Large intestine (tissue), 3 donors: ENCODE data around the gene DMXL1. TPM values are rescaled to one million over a fixed set of nuclear protein-coding genes. Genes with fewer than 3 reads are reported as not detected.
"Not testable (repeated sequence)": the region's sequence is repeated elsewhere in the genome, so short reads cannot be mapped to it uniquely, and the experiment has no call there.

Experiments
- DNase-seq, 2 donors: peaks; one replicate each; pipeline versions ENCODE4 v3.0.0 to v3.0.0-alpha.2; 2013
- H3K27ac ChIP-seq: one replicate; pipeline ENCODE4 v1.5.1; 2013; ENCODE audit warnings: low read length
- H3K27me3 ChIP-seq: 2 replicates; pipeline ENCODE4 v1.6.1; 2013; ENCODE audit warnings: low read length; ENCODE audit not compliant: control insufficient read depth, insufficient read depth
- H3K36me3 ChIP-seq: 2 replicates; pipeline ENCODE4 v1.6.1; 2013; ENCODE audit warnings: low read length; ENCODE audit not compliant: control insufficient read depth, insufficient read depth
- H3K4me1 ChIP-seq: one replicate; pipeline ENCODE4 v1.6.1; 2013; ENCODE audit warnings: low read length; ENCODE audit not compliant: control insufficient read depth, insufficient read depth
- H3K4me3 ChIP-seq: one replicate; pipeline ENCODE4 v1.5.1; 2013; ENCODE audit warnings: low read length
- H3K9me3 ChIP-seq: one replicate; pipeline ENCODE4 v1.6.1; 2013; ENCODE audit warnings: mild to moderate bottlenecking, low read depth, low read length, moderate library complexity; ENCODE audit not compliant: control insufficient read depth
- WGBS: methylation state at CpG from one replicate; pipeline ENCODE4 v1.1.5; 2013; ENCODE audit warnings: low lambda C conversion rate; ENCODE audit not compliant: insufficient coverage; 5-methylcytosine and 5-hydroxymethylcytosine counted together
- polyA plus RNA-seq: library from polyadenylated mRNA; unstranded; fragments of 120-200 nt; gene quantifications from one replicate; pipeline ENCODE4 v1.2.1, GENCODE V29; 2013

Gene DMXL1
- polyA plus RNA-seq, 1 donor, result 27.7 TPM

DNA sequence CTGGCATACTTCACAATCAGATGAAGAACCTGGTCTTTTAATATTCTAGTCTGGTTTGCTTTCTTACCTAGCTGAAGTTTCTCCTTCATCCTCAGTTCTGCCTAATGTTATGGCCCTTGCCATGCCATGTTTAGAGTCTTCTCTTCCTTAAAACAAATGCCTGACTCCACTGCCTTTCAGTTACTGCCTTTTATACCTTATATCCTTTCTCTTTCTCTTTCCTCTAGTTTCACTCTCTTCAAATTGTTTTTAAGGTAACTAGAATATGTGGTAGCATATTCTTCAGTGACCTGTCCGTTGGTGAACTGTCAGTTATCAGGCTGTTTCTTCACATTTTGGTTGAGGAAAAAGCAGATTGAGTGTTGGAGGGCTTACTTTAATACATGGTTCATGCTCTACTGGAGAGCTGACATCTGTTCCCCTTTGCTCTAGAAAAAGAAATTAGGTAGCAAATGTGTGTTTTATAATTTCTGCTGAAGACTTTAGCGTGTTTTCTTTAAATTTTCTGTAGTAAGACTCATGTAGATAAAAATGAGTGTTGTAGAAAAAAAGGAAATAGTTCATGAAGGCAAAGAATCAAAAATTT, 103.8 kb downstream of the DMXL1 start:
- H3K4me1 ChIP-seq, result no peaks in the 10 kb centered on the region
- no peaks in the 10 kb centered on the region for H3K27me3 ChIP-seq
- H3K27ac ChIP-seq, result no peak overlapping the region
- H3K36me3 ChIP-seq, result peaks cover 25% of the 10 kb centered on the region
- 90% methylated on average over 2 of the region's 2 CpGs for WGBS
- DNase-seq, result no peak
- no peaks in the 10 kb centered on the region for H3K9me3 ChIP-seq
- H3K4me3 ChIP-seq, result no peak overlapping the region

DNA sequence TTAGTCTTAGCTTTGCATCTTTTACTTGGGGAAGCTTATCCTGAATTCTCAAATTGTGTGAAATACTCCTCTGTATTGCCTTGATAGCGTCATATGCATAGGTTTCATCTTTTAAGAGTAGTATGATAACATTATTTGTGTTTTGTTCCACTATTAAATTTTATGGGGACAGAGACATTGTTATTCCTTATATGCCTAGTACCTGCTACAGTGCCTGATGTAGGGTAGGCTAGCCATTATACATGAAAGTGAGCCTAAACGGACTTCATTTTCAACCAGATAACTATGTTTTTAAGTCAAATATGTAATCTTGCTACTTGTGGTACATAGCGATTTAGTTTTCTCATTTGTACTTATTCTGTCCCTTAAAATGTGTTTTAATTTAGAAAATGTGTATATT, 105.9 kb downstream of the DMXL1 start:
- H3K36me3 ChIP-seq, result peaks cover 25% of the 10 kb centered on the region
- no peak overlapping the region for H3K27ac ChIP-seq
- H3K4me1 ChIP-seq, result no peaks in the 10 kb centered on the region
- no peak for DNase-seq
- H3K9me3 ChIP-seq, result no peaks in the 10 kb centered on the region
- no peak overlapping the region for H3K4me3 ChIP-seq
- H3K27me3 ChIP-seq, result no peaks in the 10 kb centered on the region
- WGBS, result 100% methylated on average over 2 of the region's 3 CpGs

DNA sequence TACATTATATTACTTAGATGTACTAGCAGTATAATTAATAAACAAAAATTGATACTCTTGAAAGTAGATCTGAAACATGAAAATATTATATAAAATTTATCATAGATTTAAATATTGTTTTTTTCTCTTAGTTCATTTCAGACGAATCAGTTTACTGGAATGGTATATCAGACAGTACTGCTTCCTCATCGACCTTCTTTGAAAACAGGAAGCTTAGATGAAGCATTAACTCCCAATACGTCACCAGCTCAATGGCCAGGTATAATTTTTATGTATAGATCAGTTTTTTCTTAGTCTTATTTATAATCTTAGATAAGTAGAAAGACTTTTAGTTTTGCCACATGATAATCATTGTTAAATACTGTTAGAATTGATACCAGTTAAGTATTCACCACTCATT, 106.3 kb downstream of the DMXL1 start:
- Histone ChIP-seq H3K9me3 (no peaks in the 10 kb centered on the region), H3K4me3 (no peak overlapping the region), H3K36me3 (peaks cover 25% of the 10 kb centered on the region), H3K4me1 (no peaks in the 10 kb centered on the region), H3K27ac (no peak overlapping the region), H3K27me3 (no peaks in the 10 kb centered on the region)
- no CpG with 5 or more reads among the region's 3 CpGs for WGBS
- DNase-seq, result no peak

DNA sequence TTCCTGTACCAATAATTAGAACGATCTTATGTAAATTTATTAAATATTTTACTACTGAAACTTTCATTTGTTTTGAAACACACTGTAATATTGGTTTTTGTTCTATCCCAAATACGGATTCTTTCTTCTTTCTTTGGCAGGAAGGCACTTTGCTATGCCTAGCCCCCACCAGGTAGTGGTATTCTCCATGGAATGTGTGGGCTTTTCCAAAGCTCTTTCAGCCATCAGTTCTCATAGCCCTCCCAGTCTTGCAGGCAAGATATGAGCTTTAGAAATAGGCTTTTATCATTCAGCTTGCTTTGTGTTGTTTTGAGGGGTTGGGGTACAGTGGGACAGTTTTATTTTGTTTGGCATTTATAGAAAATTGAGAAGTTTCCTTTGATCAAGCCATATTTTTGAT, 107.5 kb downstream of the DMXL1 start:
- peaks cover 22% of the 10 kb centered on the region for H3K36me3 ChIP-seq
- H3K27me3 ChIP-seq, result no peaks in the 10 kb centered on the region
- 100% methylated on average over 2 of the region's 2 CpGs for WGBS
- no peak for DNase-seq
- no peaks in the 10 kb centered on the region for H3K4me1 ChIP-seq
- H3K9me3 ChIP-seq, result no peaks in the 10 kb centered on the region
- no peak overlapping the region for H3K4me3 ChIP-seq
- no peak overlapping the region for H3K27ac ChIP-seq

DNA sequence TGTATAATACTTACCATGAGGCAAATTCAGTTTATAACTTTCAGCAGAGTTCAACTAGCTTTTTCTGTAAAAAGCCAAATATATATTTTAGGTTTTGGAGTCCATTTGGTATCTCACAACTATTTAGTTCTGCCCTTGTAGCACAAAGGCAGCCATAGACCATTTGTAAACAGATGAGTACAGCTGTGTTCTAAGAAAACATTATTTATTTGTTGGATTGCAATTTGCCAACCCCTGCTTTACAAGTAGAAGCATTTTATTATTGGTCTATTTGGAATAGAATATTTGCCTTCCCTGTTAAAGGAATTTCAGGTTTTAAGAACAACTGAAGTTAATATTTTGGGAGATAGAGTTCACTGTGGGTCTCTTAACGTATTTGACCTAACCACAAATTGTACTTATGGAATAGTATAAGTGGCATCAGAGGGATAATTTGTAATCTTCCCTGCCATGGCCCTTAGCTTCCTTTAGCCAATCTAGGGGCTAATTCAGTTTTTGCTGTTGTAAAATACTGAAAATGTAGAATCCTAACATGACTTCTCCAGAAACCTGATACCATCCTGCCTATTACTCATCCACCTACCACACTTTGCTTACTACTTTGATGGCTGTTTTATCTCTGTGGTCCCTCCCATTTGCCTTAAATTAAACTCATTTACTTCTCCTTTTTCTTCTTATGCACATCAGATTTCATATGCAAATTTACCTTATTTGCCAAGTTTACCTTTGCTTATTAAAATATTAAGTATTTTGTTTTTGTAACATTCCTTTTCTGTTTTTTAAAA, 109.2 kb downstream of the DMXL1 start:
- WGBS, result no CpG with 5 or more reads among the region's 1 CpG
- Histone ChIP-seq H3K27ac (no peak overlapping the region), H3K9me3 (no peaks in the 10 kb centered on the region), H3K27me3 (no peaks in the 10 kb centered on the region), H3K4me1 (no peaks in the 10 kb centered on the region), H3K4me3 (no peak overlapping the region), H3K36me3 (peaks cover 18% of the 10 kb centered on the region)
- DNase-seq, result no peak

DNA sequence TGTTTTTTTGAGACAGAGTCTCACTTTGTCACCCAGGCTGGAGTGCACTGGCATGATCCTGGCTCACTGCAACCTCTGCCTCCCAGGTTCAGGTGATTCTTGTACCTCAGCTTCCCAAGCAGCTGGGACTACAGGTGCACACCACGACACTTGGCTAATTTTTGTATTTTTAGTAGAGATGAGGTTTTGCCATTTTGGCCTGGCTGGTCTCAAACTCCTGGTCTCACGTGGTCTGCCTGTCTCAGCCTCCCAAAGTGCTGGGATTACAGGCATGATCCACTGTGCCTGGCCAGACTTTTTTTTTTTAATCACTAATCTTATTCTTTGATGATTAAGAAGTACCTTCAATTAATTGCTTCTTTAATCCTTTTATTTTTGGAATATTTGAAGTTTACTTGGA, 114.6 kb downstream of the DMXL1 start:
- 20% methylated on average over 1 of the region's 2 CpGs for WGBS

DNA sequence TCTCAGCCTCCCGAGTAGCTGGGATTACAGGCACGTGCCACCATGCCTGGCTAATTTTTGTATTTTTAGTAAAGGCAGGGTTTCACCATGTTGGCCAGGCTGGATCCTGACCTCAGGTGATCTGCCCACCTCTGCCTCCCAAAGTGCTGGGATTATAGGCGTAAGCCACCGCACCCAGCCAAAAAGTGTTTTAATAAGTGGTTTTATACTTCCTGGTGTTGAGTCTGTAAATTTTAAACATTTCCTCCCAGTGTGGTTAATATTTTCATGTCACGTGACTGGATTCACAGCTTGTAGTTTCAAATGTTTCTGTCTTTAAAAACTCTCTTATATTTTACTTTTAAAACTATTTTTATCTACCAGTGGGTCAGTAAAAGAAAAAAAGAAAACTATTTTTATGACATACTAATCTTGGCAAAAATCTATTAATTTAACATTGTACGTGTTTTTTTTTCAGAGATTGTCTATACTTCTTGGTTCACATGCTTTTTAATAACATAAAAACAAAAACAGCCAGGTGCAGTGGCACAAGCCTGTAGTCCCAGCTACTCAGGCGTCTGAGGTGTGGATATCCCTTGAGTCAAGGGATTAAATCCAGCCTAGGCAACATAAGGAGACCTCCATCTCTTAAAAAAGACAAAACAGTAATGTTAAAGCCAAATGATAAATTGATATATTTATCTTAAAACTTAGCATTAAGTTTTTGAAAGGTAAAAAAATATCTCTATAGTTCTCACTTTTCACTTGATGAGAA, 117.1 kb downstream of the DMXL1 start:
- H3K36me3 ChIP-seq, result peaks cover 21% of the 10 kb centered on the region
- no peak for DNase-seq
- H3K27me3 ChIP-seq, result no peaks in the 10 kb centered on the region
- H3K4me1 ChIP-seq, result no peaks in the 10 kb centered on the region
- no peak overlapping the region for H3K27ac ChIP-seq
- 74% methylated on average over 4 of the region's 7 CpGs for whole genome bisulfite sequencing
- no peak overlapping the region for H3K4me3 ChIP-seq
- H3K9me3 ChIP-seq, result no peaks in the 10 kb centered on the region

More for the DNA sequence above, 114.6 kb downstream of the DMXL1 start:
- not testable (repeated sequence) for H3K4me1 ChIP-seq, H3K27ac ChIP-seq, H3K9me3 ChIP-seq, H3K27me3 ChIP-seq, H3K4me3 ChIP-seq, DNase-seq
- H3K36me3 ChIP-seq, result peaks cover 13% of the 10 kb centered on the region

DNA sequence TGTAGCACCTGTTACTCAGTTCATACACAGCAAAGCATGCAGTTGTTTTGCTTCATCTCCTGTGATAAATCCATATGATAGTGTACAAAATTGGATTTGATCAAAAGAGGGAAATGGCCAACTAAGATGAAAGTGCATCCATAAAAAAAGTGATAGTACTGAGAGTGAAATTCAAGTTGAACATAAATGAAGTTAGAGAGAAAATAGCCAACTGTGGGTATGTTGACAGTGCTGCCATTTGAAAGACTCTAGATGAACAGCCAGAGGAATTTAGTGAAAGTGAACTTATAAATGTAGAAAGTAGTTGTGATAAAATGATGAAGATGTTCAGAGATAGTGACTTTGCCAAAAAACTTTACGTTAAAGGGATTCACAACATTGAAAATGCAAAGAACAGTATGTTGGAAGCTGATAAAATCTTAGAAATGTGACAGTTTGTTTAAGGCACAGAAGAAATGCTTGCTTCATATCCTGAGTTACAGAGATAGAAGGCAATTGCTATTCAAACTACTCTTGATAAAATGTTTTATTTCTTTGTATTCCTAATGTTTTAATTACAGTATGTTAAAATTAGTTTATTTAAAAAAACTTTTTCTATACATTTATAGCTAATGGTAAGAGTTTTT, 119.7 kb downstream of the DMXL1 start:
- no peaks in the 10 kb centered on the region for H3K4me1 ChIP-seq
- H3K4me3 ChIP-seq, result no peak overlapping the region
- whole genome bisulfite sequencing, result 92% methylated on average over 1 of the region's 1 CpG
- H3K27me3 ChIP-seq, result no peaks in the 10 kb centered on the region
- H3K9me3 ChIP-seq, result no peaks in the 10 kb centered on the region
- peaks cover 14% of the 10 kb centered on the region for H3K36me3 ChIP-seq
- no peak for DNase-seq
- H3K27ac ChIP-seq, result no peak overlapping the region

DNA sequence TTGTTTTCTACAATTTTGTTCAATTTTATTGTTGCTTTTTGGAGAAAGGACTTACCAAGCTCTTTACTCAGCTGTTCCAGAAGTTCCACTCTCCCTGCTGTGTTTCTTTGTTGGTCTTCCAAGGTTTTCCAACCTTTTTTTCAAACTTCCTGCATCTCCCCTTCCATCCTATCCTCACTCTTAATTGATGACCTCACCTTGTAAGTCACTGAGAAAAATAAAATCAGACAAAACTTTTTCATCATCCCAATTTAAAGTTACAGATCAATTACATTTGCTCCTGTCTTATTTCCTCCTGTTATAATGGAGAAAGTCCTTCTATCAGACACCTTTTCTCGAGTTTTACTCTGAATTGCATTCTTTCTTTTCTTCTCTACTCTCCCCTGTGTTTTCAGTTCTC, 121.1 kb downstream of the DMXL1 start:
- H3K27ac ChIP-seq, result no peak overlapping the region
- no peaks in the 10 kb centered on the region for H3K4me1 ChIP-seq
- H3K36me3 ChIP-seq, result peaks cover 14% of the 10 kb centered on the region
- WGBS, result 83% methylated on average over 1 of the region's 1 CpG
- no peak overlapping the region for H3K4me3 ChIP-seq
- no peaks in the 10 kb centered on the region for H3K27me3 ChIP-seq
- H3K9me3 ChIP-seq, result no peaks in the 10 kb centered on the region
- no peak for DNase-seq

DNA sequence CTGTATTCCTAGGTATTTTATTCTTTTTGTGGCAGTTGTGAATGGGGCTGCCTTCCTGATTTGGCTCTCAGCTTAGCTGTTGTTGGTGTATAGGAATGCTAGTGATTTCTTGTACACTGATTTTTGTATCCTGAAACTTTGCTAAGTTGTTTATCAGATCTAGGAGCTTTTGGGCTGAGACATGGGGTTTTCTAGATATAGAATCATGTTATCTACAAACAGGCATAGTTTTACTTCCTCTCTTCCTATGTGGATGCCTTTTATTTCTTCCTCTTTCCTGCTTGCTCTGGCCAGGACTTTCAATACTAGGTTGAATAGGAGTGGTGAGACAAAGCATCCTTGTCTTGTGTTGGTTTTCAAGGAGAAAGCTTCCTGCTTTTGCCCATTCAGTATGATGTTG, 129.9 kb downstream of the DMXL1 start:
- Histone ChIP-seq H3K4me3 (no peak overlapping the region), H3K36me3 (peaks cover 36% of the 10 kb centered on the region), H3K9me3 (no peaks in the 10 kb centered on the region), H3K27me3 (no peaks in the 10 kb centered on the region), H3K4me1 (no peaks in the 10 kb centered on the region), H3K27ac (no peak overlapping the region)
- no peak for DNase-seq
